GM12878 (cell line): Measurements from ENCODE around the gene FGF23.

ENCODE experiments used
- CREB1 ChIP-seq: IDR thresholded peaks from 2 replicates; pipeline ENCODE4 v1.6.1; 2012; ENCODE audit warnings: low read depth, mild to moderate bottlenecking, inconsistent platforms
- EP300 ChIP-seq, 2 experiments: fragments of 150-350 bp in 1 of 2; IDR thresholded peaks; 2 replicates each; pipeline ENCODE4 v1.6.1; 2011 to 2012; ENCODE audit warnings: low read depth in 2 of 2, low read length in 2 of 2, borderline replicate concordance in 1 of 2, improper control_type of control experiment in 1 of 2, inconsistent platforms in 1 of 2; ENCODE audit not compliant: control insufficient read depth in 1 of 2
- MAX ChIP-seq: IDR thresholded peaks from 2 replicates; pipeline ENCODE4 v1.6.1; 2012; ENCODE audit warnings: low read depth, low read length, improper control_type of control experiment
- POLR2A ChIP-seq: IDR thresholded peaks from 2 replicates; pipeline ENCODE4 v1.6.1; 2011; ENCODE audit warnings: low read depth, mild to moderate bottlenecking, low read length
- POLR2AphosphoS5 ChIP-seq: IDR thresholded peaks from 2 replicates; pipeline ENCODE4 v1.6.1; 2011; ENCODE audit warnings: mild to moderate bottlenecking, low read length, inconsistent platforms
- RCOR1 ChIP-seq: conservative IDR thresholded peaks from 2 replicates; pipeline ENCODE4 v1.6.1; 2012; ENCODE audit warnings: low read depth, low read length, improper control_type of control experiment
- RFX5 ChIP-seq: IDR thresholded peaks from 2 replicates; pipeline ENCODE4 v1.6.1; 2011; ENCODE audit warnings: low read depth, low read length, improper control_type of control experiment
- SMAD1 ChIP-seq: fragments of 450-650 bp; IDR thresholded peaks from 2 replicates; pipeline ENCODE4 v1.6.1; 2018; ENCODE audit warnings: mild to moderate bottlenecking, low read depth; ENCODE audit not compliant: partially characterized antibody
- TF ChIP-seq, protein P1 (sequence below), 3 experiments: IDR thresholded peaks in 2 of 3; conservative IDR thresholded peaks in 1 of 3; 2 replicates each; pipeline ENCODE4 v1.5.1; 2011; ENCODE audit warnings: low read depth in 3 of 3, low read length in 3 of 3, mild to moderate bottlenecking in 3 of 3, control low read depth in 2 of 3, moderate library complexity in 2 of 3, inconsistent platforms in 1 of 3, mixed read lengths in 1 of 3; ENCODE audit not compliant: control insufficient read depth in 2 of 3, insufficient read depth in 1 of 3; ENCODE audit errors: extremely low read depth in 1 of 3
- TF ChIP-seq, protein P2 (sequence below): fragments of 450-650 bp; formaldehyde crosslinking; IDR thresholded peaks from 2 replicates; pipeline ENCODE4 v1.5.0; 2022; ENCODE audit warnings: mild to moderate bottlenecking, missing genetic modification characterization
- TF ChIP-seq, protein P3 (sequence below): fragments of 450-650 bp; IDR thresholded peaks from 2 replicates; pipeline ENCODE4 v1.6.1; 2017; ENCODE audit warnings: mild to moderate bottlenecking, moderate library complexity
- TF ChIP-seq, protein P4 (sequence below): IDR thresholded peaks from 2 replicates; pipeline ENCODE4 v1.6.1; 2011; ENCODE audit warnings: low read depth, low read length, improper control_type of control experiment, borderline replicate concordance

DNA sequence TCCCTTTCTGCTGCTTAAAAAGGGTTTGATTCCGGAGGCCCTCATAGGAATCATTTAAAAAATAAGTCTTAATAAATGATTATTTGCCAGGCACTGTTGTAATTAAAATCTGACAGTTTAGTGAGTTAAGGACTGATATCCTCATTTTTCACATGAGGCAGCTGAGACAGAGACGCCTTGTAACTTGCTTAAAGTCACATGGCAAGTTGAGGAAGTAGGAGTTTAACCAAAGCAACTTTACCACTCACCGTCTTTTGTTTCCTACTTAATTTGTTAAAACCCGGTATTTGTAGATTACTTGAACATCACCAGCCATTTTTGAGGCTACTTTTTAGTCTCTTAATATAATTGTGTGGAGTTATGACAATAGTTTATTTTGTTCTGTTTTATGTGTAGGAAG is 56.1 kb downstream of the FGF23 start:
- TF ChIP-seq, protein P1, sequence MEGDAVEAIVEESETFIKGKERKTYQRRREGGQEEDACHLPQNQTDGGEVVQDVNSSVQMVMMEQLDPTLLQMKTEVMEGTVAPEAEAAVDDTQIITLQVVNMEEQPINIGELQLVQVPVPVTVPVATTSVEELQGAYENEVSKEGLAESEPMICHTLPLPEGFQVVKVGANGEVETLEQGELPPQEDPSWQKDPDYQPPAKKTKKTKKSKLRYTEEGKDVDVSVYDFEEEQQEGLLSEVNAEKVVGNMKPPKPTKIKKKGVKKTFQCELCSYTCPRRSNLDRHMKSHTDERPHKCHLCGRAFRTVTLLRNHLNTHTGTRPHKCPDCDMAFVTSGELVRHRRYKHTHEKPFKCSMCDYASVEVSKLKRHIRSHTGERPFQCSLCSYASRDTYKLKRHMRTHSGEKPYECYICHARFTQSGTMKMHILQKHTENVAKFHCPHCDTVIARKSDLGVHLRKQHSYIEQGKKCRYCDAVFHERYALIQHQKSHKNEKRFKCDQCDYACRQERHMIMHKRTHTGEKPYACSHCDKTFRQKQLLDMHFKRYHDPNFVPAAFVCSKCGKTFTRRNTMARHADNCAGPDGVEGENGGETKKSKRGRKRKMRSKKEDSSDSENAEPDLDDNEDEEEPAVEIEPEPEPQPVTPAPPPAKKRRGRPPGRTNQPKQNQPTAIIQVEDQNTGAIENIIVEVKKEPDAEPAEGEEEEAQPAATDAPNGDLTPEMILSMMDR (IDR thresholded peaks at IDR 0.05 in 2 of 3, conservative IDR thresholded peaks at IDR 0.05 in 1 of 3; ENCODE audit: control insufficient read depth in 2 of 3, extremely low read depth in 1 of 3, insufficient read depth in 1 of 3, low read depth in 3 of 3, low read length in 3 of 3) = no peak
- TF ChIP-seq POLR2AphosphoS5 = no peak; the same call in 1 of the 2 replicates
- TF ChIP-seq EP300 (IDR thresholded peaks at IDR 0.05; ENCODE audit: borderline replicate concordance in 1 of 2, control insufficient read depth in 1 of 2, low read depth in 2 of 2, low read length in 2 of 2) = no peak
- TF ChIP-seq, protein P2, sequence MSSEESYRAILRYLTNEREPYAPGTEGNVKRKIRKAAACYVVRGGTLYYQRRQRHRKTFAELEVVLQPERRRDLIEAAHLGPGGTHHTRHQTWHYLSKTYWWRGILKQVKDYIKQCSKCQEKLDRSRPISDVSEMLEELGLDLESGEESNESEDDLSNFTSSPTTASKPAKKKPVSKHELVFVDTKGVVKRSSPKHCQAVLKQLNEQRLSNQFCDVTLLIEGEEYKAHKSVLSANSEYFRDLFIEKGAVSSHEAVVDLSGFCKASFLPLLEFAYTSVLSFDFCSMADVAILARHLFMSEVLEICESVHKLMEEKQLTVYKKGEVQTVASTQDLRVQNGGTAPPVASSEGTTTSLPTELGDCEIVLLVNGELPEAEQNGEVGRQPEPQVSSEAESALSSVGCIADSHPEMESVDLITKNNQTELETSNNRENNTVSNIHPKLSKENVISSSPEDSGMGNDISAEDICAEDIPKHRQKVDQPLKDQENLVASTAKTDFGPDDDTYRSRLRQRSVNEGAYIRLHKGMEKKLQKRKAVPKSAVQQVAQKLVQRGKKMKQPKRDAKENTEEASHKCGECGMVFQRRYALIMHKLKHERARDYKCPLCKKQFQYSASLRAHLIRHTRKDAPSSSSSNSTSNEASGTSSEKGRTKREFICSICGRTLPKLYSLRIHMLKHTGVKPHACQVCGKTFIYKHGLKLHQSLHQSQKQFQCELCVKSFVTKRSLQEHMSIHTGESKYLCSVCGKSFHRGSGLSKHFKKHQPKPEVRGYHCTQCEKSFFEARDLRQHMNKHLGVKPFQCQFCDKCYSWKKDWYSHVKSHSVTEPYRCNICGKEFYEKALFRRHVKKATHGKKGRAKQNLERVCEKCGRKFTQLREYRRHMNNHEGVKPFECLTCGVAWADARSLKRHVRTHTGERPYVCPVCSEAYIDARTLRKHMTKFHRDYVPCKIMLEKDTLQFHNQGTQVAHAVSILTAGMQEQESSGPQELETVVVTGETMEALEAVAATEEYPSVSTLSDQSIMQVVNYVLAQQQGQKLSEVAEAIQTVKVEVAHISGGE (CRISPR knock-in tag) = no peak
- TF ChIP-seq RCOR1 = no peak
- TF ChIP-seq, protein P3, sequence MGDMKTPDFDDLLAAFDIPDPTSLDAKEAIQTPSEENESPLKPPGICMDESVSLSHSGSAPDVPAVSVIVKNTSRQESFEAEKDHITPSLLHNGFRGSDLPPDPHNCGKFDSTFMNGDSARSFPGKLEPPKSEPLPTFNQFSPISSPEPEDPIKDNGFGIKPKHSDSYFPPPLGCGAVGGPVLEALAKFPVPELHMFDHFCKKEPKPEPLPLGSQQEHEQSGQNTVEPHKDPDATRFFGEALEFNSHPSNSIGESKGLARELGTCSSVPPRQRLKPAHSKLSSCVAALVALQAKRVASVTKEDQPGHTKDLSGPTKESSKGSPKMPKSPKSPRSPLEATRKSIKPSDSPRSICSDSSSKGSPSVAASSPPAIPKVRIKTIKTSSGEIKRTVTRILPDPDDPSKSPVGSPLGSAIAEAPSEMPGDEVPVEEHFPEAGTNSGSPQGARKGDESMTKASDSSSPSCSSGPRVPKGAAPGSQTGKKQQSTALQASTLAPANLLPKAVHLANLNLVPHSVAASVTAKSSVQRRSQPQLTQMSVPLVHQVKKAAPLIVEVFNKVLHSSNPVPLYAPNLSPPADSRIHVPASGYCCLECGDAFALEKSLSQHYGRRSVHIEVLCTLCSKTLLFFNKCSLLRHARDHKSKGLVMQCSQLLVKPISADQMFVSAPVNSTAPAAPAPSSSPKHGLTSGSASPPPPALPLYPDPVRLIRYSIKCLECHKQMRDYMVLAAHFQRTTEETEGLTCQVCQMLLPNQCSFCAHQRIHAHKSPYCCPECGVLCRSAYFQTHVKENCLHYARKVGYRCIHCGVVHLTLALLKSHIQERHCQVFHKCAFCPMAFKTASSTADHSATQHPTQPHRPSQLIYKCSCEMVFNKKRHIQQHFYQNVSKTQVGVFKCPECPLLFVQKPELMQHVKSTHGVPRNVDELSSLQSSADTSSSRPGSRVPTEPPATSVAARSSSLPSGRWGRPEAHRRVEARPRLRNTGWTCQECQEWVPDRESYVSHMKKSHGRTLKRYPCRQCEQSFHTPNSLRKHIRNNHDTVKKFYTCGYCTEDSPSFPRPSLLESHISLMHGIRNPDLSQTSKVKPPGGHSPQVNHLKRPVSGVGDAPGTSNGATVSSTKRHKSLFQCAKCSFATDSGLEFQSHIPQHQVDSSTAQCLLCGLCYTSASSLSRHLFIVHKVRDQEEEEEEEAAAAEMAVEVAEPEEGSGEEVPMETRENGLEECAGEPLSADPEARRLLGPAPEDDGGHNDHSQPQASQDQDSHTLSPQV = no peak
- no peak for TF ChIP-seq POLR2A
- no peak for TF ChIP-seq CREB1
- TF ChIP-seq SMAD1 = no peak
- no peak for TF ChIP-seq RFX5
- peak; percentile 24; the same call in 1 of the 2 replicates for TF ChIP-seq MAX
- TF ChIP-seq, protein P4, sequence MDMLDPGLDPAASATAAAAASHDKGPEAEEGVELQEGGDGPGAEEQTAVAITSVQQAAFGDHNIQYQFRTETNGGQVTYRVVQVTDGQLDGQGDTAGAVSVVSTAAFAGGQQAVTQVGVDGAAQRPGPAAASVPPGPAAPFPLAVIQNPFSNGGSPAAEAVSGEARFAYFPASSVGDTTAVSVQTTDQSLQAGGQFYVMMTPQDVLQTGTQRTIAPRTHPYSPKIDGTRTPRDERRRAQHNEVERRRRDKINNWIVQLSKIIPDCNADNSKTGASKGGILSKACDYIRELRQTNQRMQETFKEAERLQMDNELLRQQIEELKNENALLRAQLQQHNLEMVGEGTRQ = no peak; the same call in 1 of the 2 replicates
